HG03354 (cell line): Measurements from ENCODE around the gene IRS1.

Source experiments
- ATAC-seq: cut with Tn5 transposase; IDR thresholded peaks from one replicate; pipeline ENCODE4 v1.9.1; 2021; ENCODE audit warnings: mild to moderate bottlenecking; ENCODE audit not compliant: unreplicated experiment, poor library complexity, severe bottlenecking

The IRS1 gene

DNA sequence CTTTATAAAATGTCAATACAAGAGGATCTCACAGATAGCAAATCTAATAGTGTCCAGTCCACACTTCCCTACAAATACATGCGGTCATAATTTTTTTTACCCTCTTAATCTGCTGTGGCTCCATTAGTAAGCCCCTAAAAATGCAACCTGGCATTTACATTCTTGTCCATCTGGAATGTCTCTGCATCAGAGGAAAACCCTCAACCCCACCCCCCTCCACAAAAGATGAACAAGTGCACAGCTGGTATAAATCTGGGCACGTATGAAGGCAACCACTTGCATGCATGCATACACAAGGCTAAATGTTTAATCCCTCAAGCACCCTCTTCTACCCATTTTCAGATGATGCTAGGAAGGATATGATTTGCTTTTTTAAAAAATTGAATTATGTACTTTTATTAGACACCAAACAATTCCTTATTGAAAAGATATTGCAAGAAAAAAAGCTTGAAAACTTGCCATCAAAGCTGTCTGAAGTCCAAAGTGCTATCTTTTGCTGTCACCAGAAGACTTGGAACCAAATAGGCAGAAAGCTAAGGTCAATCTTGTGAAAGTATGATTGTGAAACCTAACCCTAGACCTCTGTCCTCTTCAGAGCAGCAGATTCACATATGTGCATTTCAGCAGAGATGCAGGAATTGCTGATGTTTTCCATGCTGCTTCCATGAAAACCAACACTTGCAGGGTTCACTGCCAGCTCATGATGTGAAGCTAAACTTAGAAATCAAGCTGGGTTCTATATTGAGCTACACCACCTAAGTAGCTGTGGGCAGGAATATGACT lies 39.0 kb downstream of the IRS1 start:
- no peak for ATAC-seq

DNA sequence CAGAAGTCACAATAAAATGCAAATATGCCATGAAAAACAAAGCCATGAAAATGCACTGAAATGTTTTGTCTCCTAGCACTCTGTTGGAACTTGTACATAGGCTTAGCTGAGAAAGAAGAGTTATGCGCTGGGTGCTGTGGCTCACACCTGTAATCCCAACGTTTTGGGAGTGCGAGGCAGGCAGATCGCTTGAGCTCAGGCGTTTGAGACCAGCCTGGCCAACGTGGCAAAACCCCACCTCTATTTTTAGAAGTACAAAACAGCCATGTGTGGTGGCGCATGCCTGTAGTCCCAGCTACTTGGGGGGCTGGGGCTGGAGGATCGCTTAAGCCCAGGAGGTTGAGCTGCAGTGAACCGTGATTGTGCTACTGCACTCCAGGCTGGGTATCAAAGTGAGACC lies 39.9 kb downstream of the IRS1 start:
- no peak for ATAC-seq

GRCh38 chr2:226758921-226759640 lies 40.5 kb downstream of the IRS1 start:
- ATAC-seq, result no peak

GRCh38 chr2:226756131-226756530 lies 43.5 kb downstream of the IRS1 start:
- no peak for ATAC-seq

DNA sequence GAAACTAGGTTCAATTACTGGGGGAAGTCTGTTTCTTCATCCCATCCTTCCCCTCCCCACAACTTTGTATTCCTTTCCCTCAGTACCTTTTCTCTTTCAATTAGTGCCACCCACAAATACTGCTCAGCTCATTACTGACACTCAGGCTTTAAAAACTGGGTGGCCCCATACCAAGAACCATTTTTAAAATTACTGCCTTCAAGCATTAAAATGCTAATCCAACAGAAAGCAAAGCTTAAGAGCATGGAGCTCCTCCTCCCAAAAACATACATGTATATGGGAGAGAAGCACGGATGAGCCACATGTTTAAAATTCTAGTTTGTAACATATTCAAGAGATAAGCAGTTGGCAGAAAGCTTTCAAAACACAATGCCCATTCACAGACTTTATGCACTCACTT lies 44.0 kb downstream of the IRS1 start:
- no peak for ATAC-seq

- no peak for ATAC-seq
Measured at GRCh38 chr2:226754821-226755604, 44.6 kb downstream of the IRS1 start.

DNA sequence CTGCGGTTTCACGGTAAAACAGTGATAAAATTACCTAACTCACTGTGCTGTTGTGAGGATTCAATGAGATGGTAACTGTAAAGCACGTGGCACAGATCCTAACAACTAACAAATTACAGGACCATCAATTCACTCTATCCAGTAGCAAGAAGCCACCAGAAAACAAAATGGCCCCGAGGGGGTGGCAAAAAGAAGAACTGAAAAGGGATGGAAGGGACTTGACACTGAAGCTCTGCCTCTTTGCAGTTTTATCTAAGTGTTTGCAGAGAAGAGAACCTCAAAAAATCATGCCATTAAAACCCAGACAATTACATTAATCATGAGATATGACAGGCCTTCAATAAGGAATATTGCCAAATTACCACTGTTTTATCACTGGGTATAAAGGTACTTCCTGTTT lies 46.7 kb downstream of the IRS1 start:
- ATAC-seq, result no peak

- ATAC-seq, result no peak
Measured at GRCh38 chr2:226747288-226747687, 52.3 kb downstream of the IRS1 start.

- ATAC-seq, result no peak
Measured at GRCh38 chr2:226746196-226746800, 53.3 kb downstream of the IRS1 start.

GRCh38 chr2:226743915-226744314 lies 55.7 kb downstream of the IRS1 start:
- no peak for ATAC-seq

GRCh38 chr2:226742347-226742746 lies 57.3 kb downstream of the IRS1 start:
- ATAC-seq, result no peak

GRCh38 chr2:226740039-226740648 lies 59.5 kb downstream of the IRS1 start:
- ATAC-seq, result no peak

DNA sequence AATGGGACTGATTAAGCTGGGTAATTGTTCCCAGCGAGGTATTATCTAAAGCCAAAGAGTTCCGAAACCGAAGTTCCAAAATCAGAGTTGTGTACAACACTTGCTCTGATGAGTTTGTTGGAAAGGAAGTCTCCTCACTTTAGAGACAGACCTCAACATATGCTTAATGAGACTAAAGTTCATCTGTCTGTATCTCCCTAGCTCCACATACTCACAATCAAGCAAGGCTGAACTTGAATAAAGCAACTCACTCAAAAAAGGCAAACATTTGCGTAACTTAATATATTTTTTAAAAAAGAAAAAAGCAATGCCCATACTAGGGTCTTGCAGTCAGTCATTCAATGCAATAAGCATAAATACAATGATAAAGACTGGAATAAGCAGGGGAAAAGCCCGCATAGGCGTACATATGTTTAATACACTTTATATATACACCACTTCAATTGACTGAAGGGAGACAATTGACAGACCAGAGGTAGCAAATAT lies 60.0 kb downstream of the IRS1 start:
- ATAC-seq, result no peak

- no peak for ATAC-seq
Measured at GRCh38 chr2:226738821-226739544, 60.6 kb downstream of the IRS1 start.

DNA sequence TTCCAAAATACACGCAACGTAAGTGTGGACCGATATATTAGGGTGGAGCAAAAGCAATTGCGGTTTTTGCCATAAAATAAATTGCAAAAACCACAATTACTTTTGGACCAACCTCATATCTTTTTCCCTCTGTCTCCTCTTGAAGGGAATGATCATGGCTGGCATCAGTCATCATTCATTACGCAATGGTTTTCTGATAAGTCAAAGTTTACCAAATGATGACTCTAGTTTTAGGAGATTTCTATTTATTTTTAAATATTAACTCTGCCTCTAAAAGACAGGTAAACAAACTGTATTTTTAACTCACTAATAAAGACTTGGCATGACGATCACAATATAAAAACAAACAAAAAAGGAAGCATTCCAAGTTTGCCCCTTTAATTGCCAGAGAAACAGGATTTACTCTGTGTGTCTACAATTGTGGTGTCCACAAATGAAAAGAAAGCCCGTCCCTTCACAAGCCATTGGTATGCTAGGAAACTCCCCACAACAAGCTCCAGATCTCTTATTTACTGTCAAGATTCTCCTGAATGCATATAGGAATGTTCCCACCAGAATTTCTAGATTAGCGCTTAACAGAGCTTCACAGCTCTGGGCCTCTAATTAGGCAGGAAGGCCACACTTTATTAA lies 61.3 kb downstream of the IRS1 start:
- ATAC-seq, result no peak

- ATAC-seq, result no peak
Measured at GRCh38 chr2:226736382-226736781, 63.2 kb downstream of the IRS1 start.

DNA sequence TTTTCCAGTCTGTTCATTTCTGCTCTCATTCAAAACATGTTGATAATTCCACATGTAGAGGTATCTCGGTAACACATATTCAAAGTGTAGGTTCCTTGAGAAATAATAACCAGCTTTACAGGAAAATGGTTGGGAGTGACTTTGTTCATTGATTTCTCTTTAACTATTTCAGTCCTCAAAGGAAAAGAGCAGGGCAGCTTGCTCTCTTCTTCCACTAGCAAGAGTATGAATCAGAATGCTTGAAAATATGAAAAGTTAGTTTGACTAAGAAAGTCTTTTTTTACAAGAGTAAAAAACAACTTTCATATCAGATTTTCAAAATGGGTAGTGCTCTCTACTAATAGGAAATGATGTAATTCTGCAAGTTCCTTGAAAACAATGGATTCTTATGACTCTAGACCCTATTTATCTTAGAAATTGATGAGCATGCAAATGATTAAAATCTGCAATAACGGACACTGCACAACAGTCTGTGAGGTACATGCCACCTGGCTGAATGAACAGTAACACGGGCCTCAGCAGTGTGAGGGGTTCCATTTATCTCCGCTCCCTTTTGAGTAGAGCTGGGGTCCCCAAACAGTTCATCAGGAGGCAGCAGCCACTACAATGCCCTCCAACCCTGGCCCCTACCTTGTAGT lies 65.6 kb downstream of the IRS1 start:
- ATAC-seq, result no peak

- ATAC-seq, result no peak
Measured at GRCh38 chr2:226733189-226733858, 66.3 kb downstream of the IRS1 start.
